Mesendoderm (in vitro differentiated cells): ENCODE measurements around the gene FAM170B.
A peak's percentile ranks its signal among the peaks of the same experiment; 100 is the strongest.

ENCODE experiments used
- DNase-seq: peaks from one replicate; pipeline ENCODE4 v3.0.0; 2013
- H2AK5ac ChIP-seq: 2 replicates; pipeline ENCODE4 v1.6.1; 2013; ENCODE audit warnings: low read length, inconsistent platforms
- H2BK120ac ChIP-seq: 2 replicates; pipeline ENCODE4 v1.6.1; 2013; ENCODE audit warnings: low read depth, mild to moderate bottlenecking, low read length, moderate library complexity, mixed read lengths
- H2BK15ac ChIP-seq: replicated peaks from 2 replicates; pipeline ENCODE4 v1.6.1; 2013; ENCODE audit warnings: low read depth, mild to moderate bottlenecking, moderate library complexity
- H2BK5ac ChIP-seq: 2 replicates; pipeline ENCODE4 v1.6.1; 2013; ENCODE audit warnings: low read length, inconsistent platforms
- H3K18ac ChIP-seq: 2 replicates; pipeline ENCODE4 v1.6.1; 2013; ENCODE audit warnings: mild to moderate bottlenecking, low read length, mixed read lengths
- H3K23ac ChIP-seq: one replicate; pipeline ENCODE4 v1.6.1; 2013; ENCODE audit warnings: low read length
- H3K27ac ChIP-seq: 2 replicates; pipeline ENCODE4 v1.5.1; 2013; ENCODE audit warnings: low read depth, mild to moderate bottlenecking, inconsistent platforms, low read length, moderate library complexity
- H3K27me3 ChIP-seq: 2 replicates; pipeline ENCODE4 v1.6.1; 2013; ENCODE audit warnings: low read length, control low read depth, mild to moderate bottlenecking, inconsistent platforms; ENCODE audit not compliant: insufficient read depth, poor library complexity
- H3K36me3 ChIP-seq: 2 replicates; pipeline ENCODE4 v1.6.1; 2013; ENCODE audit warnings: low read length, inconsistent platforms; ENCODE audit not compliant: control insufficient read depth, insufficient read depth
- H3K4ac ChIP-seq: one replicate; pipeline ENCODE4 v1.6.1; 2013; ENCODE audit warnings: low read depth, mild to moderate bottlenecking, low read length, moderate library complexity
- H3K4me1 ChIP-seq: 2 replicates; pipeline ENCODE4 v1.6.1; 2013; ENCODE audit warnings: low read depth, low read length, inconsistent platforms; ENCODE audit not compliant: control insufficient read depth
- H3K4me2 ChIP-seq: 2 replicates; pipeline ENCODE4 v1.6.1; 2013; ENCODE audit warnings: low read length
- H3K4me3 ChIP-seq: 2 replicates; pipeline ENCODE4 v1.5.1; 2013; ENCODE audit warnings: mild to moderate bottlenecking, low read length
- H3K56ac ChIP-seq: one replicate; pipeline ENCODE4 v1.6.1; 2013; ENCODE audit warnings: low read length
- H3K79me1 ChIP-seq: 2 replicates; pipeline ENCODE4 v1.6.1; 2013; ENCODE audit warnings: low read length, inconsistent platforms
- H3K79me2 ChIP-seq: 2 replicates; pipeline ENCODE4 v1.6.1; 2013; ENCODE audit warnings: mild to moderate bottlenecking, low read length; ENCODE audit not compliant: control insufficient read depth, insufficient read depth
- H3K9ac ChIP-seq: 2 replicates; pipeline ENCODE4 v1.6.1; 2013; ENCODE audit warnings: low read length, inconsistent platforms
- H4K5ac ChIP-seq: one replicate; pipeline ENCODE4 v1.6.1; 2013; ENCODE audit warnings: low read length
- H4K8ac ChIP-seq: one replicate; pipeline ENCODE4 v1.6.1; 2013; ENCODE audit warnings: low read depth, mild to moderate bottlenecking, control low read depth, low read length, moderate library complexity
- WGBS: extraction: QIAGEN DNeasy Blood & Tissue Kit; methylation state at CpG from one replicate; pipeline ENCODE4 v1.1.7; 2013; ENCODE audit warnings: low lambda C conversion rate, missing lambda C conversion rate; ENCODE audit not compliant: insufficient coverage; ENCODE audit errors: extremely low coverage; 5-methylcytosine and 5-hydroxymethylcytosine counted together

The FAM170B gene

GRCh38 chr10:49162761-49163310 is 29.0 kb upstream of the FAM170B start:
- no peaks in the 10 kb centered on the region for H3K79me2 ChIP-seq
- H3K4me1 ChIP-seq: no peaks in the 10 kb centered on the region
- no peak overlapping the region for H3K4ac ChIP-seq
- H4K8ac ChIP-seq: no peak overlapping the region
- no peak overlapping the region for H3K4me3 ChIP-seq
- no CpG with 5 or more reads among the region's 8 CpGs for WGBS
- H4K5ac ChIP-seq: no peak overlapping the region
- no peaks in the 10 kb centered on the region for H3K79me1 ChIP-seq
- no peak overlapping the region for H3K56ac ChIP-seq
- H3K18ac ChIP-seq: no peak overlapping the region
- H3K9ac ChIP-seq: no peak overlapping the region
- H3K23ac ChIP-seq: no peak overlapping the region
- no peak overlapping the region for H3K4me2 ChIP-seq
- H3K27me3 ChIP-seq: no peaks in the 10 kb centered on the region
- H3K36me3 ChIP-seq: no peaks in the 10 kb centered on the region
- H2AK5ac ChIP-seq: no peak overlapping the region
- no peak overlapping the region for H3K27ac ChIP-seq
- H2BK120ac ChIP-seq: no peak overlapping the region
- no peak overlapping the region for H2BK15ac ChIP-seq
- H2BK5ac ChIP-seq: no peak overlapping the region
- DNase-seq: no peak

GRCh38 chr10:49162063-49162462 is 28.2 kb upstream of the FAM170B start:
- H3K18ac ChIP-seq: no peak overlapping the region
- no peak for DNase-seq

DNA sequence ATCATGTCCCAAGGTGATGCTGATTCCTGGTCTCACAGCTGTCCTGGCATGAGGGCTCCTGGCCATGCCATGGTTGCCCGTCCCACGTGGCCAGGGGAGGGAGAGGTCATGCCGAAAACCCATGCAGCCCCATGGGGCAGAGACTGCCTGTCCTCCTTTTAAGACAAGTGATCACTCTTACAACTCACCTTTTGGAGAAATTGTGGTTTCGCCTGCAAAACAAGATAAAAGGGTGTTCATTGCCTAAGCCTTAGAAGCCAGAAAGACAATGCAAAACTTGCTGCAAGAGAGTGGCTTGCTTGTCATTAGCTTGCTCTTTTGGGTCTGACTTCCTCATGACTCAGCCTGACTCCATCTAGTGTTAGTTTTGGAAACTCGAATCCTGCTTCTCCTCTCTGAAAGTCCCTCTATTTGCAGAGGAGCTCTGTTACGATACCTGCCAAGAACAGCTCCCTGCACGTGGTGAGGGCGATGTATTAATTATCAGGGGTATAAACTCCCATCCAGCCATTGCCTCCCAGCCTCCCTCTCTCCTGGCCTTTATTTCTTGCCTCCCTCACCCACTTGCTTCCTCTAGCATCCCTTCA is 27.7 kb upstream of the FAM170B start:
- no peak overlapping the region for H2BK15ac ChIP-seq
- no peaks in the 10 kb centered on the region for H3K4me1 ChIP-seq
- no peak overlapping the region for H3K18ac ChIP-seq
- no peak overlapping the region for H3K9ac ChIP-seq
- H2BK5ac ChIP-seq: no peak overlapping the region
- WGBS: no CpG with 5 or more reads among the region's 8 CpGs
- no peaks in the 10 kb centered on the region for H3K79me1 ChIP-seq
- no peak overlapping the region for H3K27ac ChIP-seq
- no peak overlapping the region for H3K23ac ChIP-seq
- no peak overlapping the region for H2BK120ac ChIP-seq
- H3K4me3 ChIP-seq: no peak overlapping the region
- no peak overlapping the region for H4K5ac ChIP-seq
- no peaks in the 10 kb centered on the region for H3K79me2 ChIP-seq
- no peaks in the 10 kb centered on the region for H3K27me3 ChIP-seq
- peak; percentile 78 for DNase-seq
- H3K56ac ChIP-seq: no peak overlapping the region
- no peak overlapping the region for H4K8ac ChIP-seq
- H3K4me2 ChIP-seq: no peak overlapping the region
- H3K36me3 ChIP-seq: no peaks in the 10 kb centered on the region
- no peak overlapping the region for H2AK5ac ChIP-seq
- no peak overlapping the region for H3K4ac ChIP-seq

More at GRCh38 chr10:49162063-49162462, 28.2 kb upstream of the FAM170B start:
- H2AK5ac ChIP-seq: no peak overlapping the region
- no peak overlapping the region for H4K5ac ChIP-seq
- H3K4me1 ChIP-seq: no peaks in the 10 kb centered on the region
- no peaks in the 10 kb centered on the region for H3K36me3 ChIP-seq
- no peaks in the 10 kb centered on the region for H3K79me2 ChIP-seq
- H3K79me1 ChIP-seq: no peaks in the 10 kb centered on the region
- H3K27ac ChIP-seq: no peak overlapping the region
- H3K23ac ChIP-seq: no peak overlapping the region
- H3K4me2 ChIP-seq: no peak overlapping the region
- H3K27me3 ChIP-seq: no peaks in the 10 kb centered on the region
- no peak overlapping the region for H4K8ac ChIP-seq
- WGBS: no CpG with 5 or more reads among the region's 5 CpGs
- no peak overlapping the region for H3K4me3 ChIP-seq
- H3K56ac ChIP-seq: no peak overlapping the region
- no peak overlapping the region for H3K4ac ChIP-seq
- no peak overlapping the region for H3K9ac ChIP-seq
- H2BK15ac ChIP-seq: no peak overlapping the region
- no peak overlapping the region for H2BK120ac ChIP-seq
- H2BK5ac ChIP-seq: no peak overlapping the region

- Histone ChIP-seq H3K79me2 (no peaks in the 10 kb centered on the region), H3K4me2 (no peak overlapping the region), H3K4me3 (no peak overlapping the region), H2BK5ac (no peak overlapping the region), H3K23ac (no peak overlapping the region), H3K4me1 (no peaks in the 10 kb centered on the region), H3K27me3 (no peaks in the 10 kb centered on the region), H2BK15ac (no peak overlapping the region), H3K36me3 (no peaks in the 10 kb centered on the region), H3K18ac (no peak overlapping the region), H3K56ac (no peak overlapping the region), H2BK120ac (no peak overlapping the region), H2AK5ac (no peak overlapping the region), H3K79me1 (no peaks in the 10 kb centered on the region), H3K9ac (no peak overlapping the region), H3K27ac (no peak overlapping the region), H4K5ac (no peak overlapping the region), H4K8ac (no peak overlapping the region), H3K4ac (no peak overlapping the region)
- no peak for DNase-seq
- WGBS: no CpG with 5 or more reads among the region's 5 CpGs
These were observed 27.0 kb upstream of the FAM170B start for GRCh38 chr10:49160814-49161213.

DNA sequence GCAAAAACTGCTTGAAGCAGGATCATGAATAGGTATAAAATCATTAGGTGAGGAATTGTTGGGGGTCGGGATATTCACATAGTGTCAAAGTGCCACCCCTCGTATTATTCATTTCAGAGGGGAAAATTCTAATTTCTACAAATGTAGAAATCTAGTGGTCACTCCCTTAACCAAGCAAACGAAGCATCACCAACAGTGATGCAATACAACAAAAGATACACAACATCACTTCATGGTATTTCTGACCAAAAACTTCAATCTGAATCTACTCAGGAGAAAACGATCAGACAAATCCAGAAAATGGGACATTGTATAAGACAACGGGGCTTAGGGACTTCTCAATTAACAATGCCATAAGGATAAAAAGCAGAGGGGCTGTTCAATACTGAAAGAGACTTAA is 26.3 kb upstream of the FAM170B start:
- Histone ChIP-seq H3K23ac (no peak overlapping the region), H2BK5ac (no peak overlapping the region), H2BK120ac (no peak overlapping the region), H3K79me1 (no peaks in the 10 kb centered on the region), H3K4me3 (no peak overlapping the region), H2BK15ac (no peak overlapping the region), H2AK5ac (no peak overlapping the region), H3K4me2 (no peak overlapping the region), H3K27ac (no peak overlapping the region), H3K56ac (no peak overlapping the region), H3K79me2 (no peaks in the 10 kb centered on the region), H3K27me3 (no peaks in the 10 kb centered on the region), H3K36me3 (no peaks in the 10 kb centered on the region), H3K9ac (no peak overlapping the region), H3K18ac (no peak overlapping the region), H3K4ac (no peak overlapping the region), H4K5ac (no peak overlapping the region), H3K4me1 (no peaks in the 10 kb centered on the region), H4K8ac (no peak overlapping the region)
- no peak for DNase-seq
- WGBS: no CpG with 5 or more reads among the region's 5 CpGs

GRCh38 chr10:49158915-49159314 is 25.1 kb upstream of the FAM170B start:
- Histone ChIP-seq H3K36me3 (no peaks in the 10 kb centered on the region), H4K8ac (no peak overlapping the region), H3K27me3 (no peaks in the 10 kb centered on the region), H3K56ac (no peak overlapping the region), H4K5ac (no peak overlapping the region), H3K79me2 (no peaks in the 10 kb centered on the region), H3K79me1 (no peaks in the 10 kb centered on the region), H3K27ac (no peak overlapping the region), H2AK5ac (no peak overlapping the region), H2BK5ac (no peak overlapping the region), H2BK15ac (no peak overlapping the region), H3K23ac (no peak overlapping the region), H3K4me2 (no peak overlapping the region), H3K9ac (no peak overlapping the region), H3K4me1 (no peaks in the 10 kb centered on the region), H3K4me3 (no peak overlapping the region), H3K4ac (no peak overlapping the region), H2BK120ac (no peak overlapping the region), H3K18ac (no peak overlapping the region)
- DNase-seq: no peak
- WGBS: no CpG with 5 or more reads among the region's 3 CpGs
